HG03378 (cell line): ENCODE data around the gene TOR1AIP1.

ENCODE experiments used
- ATAC-seq: cut with Tn5 transposase; IDR thresholded peaks from one replicate; pipeline ENCODE4 v1.9.1; 2021; ENCODE audit warnings: mild to moderate bottlenecking, moderate library complexity; ENCODE audit not compliant: unreplicated experiment

The TOR1AIP1 gene

DNA sequence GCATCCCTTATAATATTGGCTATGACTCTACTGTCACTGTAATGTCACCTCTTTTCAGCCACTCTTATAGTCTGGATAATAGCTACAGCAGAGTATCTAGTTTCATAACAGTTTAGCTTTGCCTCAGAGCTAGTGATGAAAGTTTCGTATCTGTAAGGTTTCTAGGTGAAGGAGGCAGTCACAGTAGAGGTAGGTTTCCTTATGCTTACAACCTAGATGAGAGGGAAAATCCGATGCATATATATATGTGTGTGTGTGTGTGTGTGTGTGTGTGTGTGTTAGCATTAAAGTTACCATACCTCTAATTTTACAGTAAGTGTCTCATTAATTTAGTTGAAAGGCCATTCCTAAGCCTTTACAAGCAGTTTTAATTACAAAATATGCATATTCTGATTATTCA is 2.3 kb upstream of the TOR1AIP1 start:
- no peak for ATAC-seq

DNA sequence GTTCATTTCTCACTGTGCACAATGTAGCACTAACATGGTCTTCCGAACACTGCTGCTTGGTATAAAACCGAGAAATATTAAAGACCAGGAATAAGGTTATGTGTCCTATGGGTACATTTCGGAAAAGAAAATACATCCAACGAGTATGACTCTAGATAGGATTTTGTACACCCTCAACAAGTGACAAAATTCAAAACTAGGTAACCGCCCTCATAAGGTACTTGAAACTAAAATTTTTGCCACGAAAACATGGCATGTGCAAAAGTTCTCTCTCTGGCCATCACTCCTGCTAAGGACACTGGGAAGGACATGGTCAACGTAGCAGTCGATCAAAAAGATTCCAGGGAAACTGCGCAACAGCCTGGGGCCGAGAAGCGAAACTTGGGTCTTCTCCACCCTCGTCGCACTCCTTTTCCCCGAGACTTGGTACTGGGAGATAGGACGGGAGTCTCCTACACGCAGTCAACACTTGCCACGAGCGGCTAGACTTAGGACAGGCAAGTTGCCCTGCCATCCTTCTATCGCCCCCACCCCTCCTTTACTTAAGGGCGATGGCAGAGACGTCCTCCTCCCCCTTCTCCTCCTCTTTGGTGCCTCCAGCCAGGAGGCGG is 338 bp upstream of the TOR1AIP1 start:
- peak; percentile 0 for ATAC-seq

DNA sequence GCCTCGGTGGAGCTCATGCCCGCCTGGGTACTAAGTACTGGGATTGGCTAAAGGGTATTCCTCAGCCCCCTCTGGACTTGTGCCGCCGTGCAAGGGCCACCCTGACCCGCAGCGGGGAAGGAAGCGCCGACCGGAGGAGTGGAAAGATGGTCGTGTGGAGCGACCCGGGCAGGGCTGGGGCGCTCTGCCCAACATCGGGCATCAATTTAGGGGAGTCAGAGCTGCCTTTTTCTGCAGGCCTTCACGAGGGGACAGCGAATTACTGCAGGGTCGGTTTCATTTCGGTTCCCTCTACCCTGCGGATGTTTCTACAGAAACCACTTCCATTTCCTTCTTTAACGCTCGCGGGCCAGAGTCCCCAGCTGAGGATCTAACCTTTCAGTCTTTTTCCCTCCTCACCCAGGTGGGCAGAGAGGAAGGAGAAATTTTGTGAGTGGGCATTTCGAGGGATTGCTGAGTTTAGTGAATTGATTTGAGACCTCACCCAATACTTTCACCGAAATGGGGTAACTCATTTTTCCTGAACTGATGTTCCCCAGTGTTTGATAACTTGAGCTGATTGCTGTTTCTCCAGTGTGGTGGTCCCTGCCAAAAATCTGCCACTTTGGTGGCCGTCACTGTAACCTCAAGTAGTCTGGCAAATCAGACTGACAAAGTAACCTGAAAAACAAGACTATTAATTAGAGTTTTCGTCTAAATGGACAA is 1.1 kb downstream of the TOR1AIP1 start:
- ATAC-seq = peak; percentile 4

DNA sequence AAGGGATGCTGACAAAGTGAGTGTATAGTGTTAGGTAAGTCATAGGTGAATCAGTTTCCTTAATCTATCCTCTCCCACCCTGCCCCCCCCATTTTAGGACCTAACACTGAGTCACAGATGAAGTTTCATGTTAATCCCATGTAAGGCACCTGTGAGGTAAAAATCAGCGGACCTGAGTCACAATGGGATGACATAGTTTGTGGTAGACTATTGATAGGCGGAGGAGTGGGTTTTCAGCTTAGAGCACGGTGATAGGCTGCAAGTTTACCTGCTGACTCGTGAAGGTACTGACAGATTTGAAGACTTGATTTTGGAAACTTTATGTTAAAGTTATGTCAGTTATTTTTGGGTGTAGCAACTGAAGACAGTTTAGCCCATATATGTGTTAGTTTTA is 1.7 kb downstream of the TOR1AIP1 start:
- peak; percentile 24 for ATAC-seq

DNA sequence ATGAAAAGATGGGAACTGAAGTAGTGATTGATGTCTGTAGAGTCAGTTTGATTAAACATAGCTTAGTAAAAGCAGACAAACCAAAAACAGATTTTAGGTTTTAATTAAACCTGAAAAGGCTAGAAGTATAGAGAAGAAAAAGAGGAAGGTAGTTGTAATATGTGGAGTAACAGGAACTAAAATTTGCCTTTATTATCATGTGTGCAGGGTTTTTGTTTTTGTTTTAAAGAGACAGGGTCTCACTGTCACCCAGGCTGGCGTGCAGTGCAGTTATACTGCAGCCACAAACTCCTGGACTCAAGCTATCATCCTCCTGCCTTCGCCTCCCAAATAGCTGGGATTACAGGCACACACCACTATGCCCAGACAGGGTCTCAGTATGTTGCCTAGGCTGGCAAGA is 6.0 kb downstream of the TOR1AIP1 start:
- ATAC-seq = no peak

DNA sequence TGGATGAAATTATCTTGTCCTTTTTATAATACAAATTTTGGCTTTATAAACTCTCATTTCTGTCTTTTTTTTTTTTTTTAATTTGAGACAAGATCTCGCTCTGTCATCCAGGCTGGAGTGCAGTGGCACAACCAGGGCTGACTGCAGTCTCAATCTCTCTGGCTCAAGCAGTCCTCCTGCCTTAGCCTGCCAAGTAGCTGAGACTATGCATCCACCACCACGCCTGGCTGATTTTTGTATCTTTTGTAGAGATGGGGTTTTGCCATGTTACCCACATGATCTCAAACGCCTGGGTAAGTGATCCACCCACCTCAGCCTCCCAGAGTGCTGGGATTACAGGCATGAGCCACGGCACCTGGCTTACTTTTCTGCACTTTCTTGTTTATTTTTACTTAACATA is 7.5 kb downstream of the TOR1AIP1 start:
- ATAC-seq = no peak

DNA sequence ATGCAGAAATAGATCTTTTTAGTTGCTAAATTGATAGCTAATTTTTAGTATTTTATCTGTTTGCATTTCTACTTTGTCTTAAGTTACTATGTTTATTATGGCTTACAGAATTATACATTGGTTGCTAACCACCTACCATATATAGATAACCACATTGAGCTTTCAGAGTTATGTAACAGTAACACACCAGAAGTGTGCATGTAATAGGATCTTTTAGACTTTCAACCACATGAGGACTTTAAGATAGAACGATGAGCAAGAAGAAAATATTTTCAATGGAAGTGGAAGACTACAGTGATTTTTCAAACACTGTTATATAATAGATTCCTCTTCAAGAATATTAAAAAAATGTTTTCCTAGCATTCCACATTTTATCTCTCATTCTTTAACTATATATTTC is 28.8 kb downstream of the TOR1AIP1 start:
- no peak for ATAC-seq

DNA sequence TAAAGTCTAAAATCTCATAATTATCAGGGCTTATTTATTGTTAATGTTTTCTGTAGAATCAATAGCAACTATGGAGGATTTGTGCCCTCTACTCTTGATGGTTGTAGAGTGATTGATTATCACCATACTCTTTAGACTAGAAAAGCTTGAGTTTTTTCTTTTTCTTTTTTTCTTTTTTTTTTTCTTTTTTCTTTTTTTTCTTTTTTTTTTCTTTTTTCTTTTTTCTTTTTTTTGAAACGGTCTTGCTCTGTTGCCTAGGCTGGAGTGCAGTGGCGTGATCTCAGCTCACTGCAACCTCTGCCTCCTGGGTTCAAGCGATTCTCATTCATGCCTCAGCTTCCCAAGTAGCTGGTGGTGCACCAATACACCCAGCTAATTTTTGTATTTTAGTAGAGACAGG is 29.7 kb downstream of the TOR1AIP1 start:
- ATAC-seq = no peak

DNA sequence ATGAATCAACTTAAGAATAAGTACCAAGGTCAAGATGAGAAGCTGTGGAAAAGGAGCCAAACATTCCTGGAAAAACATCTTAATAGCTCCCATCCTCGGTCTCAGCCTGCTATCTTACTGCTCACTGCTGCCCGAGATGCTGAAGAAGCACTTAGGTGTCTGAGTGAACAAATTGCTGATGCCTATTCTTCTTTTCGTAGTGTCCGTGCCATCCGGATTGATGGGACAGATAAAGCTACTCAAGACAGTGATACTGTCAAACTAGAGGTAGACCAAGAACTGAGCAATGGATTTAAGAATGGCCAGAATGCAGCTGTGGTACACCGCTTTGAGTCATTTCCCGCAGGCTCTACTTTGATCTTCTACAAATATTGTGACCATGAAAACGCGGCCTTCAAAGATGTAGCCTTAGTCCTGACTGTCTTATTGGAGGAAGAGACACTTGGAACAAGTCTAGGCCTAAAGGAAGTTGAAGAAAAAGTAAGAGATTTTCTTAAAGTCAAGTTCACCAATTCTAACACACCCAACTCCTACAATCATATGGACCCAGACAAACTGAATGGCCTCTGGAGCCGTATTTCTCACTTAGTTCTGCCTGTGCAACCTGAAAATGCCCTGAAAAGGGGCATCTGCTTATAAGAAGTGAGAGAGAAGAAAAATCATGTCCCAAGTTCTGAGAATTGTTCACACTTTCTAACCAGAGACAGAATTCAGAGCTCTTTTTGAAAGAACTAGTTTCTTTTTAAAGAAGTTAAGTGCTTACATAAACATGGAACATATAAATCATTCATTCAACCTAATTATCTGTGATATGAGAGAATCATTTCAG is 35.7 kb downstream of the TOR1AIP1 start:
- no peak for ATAC-seq

DNA sequence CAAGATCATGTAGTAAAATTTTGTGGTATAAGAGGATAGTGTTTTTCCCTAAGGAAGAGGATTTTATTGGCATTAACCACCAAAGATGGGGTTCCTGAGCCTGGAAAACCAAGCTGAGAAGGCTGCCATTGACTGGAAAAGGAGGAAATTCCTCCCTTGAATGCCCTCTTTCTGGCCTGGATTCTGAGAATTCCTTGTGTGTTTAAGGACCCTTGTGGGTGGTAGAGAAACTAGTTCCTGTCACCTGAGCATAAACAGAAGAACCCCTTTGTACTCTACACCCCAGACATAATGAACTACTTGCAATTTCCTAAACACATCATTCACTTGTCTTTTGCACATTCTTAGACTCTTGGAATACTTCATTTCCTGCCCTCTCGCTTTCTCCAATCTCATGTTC is 39.4 kb downstream of the TOR1AIP1 start:
- no peak for ATAC-seq

DNA sequence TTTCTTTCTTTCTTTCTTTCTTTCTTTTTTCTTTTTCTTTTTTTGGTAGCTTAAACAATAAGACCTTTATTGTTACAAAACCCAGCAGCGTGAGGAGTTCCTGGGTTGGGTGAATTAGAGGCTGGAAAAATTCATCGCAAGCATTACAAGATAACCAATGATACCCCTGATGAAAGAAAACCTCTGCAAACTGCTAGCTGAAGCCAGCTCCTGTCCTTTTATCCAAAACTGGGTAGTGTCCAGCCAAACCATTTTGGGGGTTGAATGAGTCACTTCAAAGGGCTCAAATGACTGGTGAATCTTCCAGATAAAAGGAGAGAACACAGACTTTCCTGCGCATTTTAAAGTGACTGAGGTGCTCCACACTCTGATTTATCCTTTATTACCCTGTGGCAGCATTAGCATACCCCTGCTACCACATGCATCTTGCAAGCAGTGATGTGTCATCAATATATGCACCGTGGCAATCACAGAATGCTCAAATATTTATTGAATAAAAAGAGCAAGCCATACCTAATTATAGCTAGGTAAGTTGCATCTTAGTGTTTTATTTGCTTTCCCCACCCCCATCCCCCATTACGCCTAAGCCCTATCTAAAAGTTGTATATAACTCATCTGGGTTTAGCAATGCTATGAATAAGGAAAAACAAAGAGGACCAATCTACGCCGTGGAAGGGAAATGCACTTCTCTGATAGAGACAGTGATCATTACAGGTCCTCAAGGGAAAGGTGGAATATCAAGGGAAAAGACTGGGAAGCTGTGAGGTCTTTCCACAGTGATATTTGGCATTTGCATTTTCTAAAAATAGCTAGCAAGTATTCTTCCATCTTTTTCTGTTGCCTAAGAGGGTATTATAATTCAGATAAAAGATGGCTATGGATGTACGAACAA is 40.1 kb downstream of the TOR1AIP1 start:
- ATAC-seq = no peak

DNA sequence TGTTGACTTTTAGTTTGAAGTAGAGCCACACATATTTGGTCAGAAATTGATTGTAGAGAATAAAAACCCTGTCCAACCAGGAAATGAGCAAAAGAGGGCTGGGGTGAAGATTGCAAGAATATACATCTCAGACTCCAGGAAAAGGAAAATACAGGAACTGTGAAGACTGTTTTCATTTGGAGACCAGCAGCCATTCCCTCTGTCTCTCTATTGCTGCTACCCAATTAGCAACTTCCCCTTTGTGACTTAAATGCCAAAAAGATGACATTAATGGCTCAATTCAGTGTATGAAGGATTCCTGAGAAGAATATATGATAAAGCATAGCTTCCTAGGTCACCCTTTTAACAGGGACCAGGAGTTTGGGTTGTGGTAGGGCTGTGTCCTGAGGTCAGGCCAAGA is 40.9 kb downstream of the TOR1AIP1 start:
- no peak for ATAC-seq

DNA sequence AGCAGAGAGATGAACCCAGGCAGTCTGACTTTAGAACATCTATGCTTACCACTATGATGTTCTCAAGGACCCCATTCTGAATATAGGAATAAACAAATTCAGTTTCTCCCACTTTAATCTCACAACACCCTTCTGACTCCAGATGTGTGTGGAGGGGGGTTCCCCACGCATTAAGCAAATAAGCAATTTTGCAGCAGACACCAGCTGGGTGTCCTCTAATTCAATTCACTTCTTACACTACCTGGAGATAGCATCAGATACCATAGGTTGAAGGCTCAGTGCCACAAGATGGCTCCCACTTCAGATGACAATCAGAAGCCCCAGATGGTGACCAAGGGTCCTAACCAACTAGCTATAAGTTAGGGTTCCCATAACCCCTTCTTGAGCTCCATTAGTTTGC is 42.2 kb downstream of the TOR1AIP1 start:
- no peak for ATAC-seq

DNA sequence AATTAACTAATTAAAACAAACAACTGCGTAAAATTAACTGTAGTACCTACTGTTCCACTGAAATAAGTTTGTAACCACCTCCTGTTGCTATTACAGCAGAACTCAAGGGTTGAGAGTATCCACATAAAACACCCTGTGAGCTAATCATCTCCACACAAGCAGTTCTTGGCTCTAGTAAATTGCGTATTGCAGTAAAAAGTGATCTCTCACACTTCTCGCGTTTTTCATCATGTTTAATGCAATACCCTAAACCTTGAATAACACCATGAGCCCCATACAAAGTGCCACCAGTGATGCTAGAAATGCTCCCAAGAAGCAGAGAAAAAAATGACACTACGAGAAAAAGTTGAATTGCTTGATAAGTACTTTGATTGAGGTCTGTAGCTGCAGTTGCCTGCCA is 43.2 kb downstream of the TOR1AIP1 start:
- ATAC-seq = no peak

DNA sequence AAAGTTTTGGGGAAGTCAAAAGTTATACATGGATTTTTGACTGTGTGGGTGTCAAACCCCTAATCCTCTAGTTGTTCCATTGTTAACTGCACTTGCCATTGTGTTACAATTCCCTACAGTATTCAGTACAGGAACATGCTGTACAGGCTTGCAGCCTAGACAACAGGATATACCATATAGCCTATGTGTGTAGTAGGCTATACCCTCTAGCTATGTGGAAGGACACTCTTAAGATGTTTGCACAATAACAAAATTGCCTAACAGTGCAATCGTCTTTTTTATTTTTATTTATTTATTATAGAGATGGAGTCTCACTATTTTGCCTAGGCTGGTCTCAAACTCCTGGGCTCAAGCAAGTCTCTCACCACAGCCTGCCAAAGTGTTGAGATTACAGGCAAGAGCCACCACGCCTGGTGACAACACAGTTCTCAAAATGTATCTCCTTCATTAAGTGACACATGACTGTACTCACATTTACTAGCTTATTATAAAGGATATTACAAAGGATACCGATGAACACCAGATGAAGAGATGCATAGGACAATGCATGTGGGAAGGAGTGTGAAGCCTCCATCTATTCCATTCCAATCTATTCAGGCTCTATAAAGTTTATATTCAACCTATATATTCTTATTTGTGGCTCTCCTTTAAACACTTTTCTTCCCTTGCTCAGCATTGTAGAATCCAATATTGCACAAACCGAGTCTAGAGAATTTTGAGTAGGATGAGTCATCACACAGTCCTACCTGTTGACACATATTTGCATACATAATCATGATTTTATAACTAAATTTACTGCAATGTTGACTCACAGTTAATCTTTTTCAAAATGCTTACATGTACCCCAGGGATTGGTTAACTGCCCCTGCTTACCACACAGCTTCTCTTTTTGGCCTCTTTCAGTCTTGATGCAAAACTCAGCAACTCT is 44.1 kb downstream of the TOR1AIP1 start:
- ATAC-seq = no peak

DNA sequence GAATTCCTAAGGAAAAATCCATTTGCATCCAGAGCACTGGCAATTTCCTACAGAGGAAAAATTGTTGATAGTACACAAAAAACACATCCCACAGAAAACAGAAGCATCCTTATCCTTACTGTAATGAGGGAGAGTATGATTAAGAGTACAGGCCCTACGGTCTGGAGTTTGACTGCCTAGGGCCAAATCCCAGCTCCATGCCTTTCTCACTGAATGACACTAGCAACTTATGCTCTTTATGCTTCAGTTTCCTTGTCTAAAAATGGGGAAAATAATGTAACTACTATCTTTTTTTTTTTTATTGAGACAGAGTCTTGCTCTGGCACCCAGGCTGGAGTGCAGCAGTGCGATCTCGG is 44.7 kb downstream of the TOR1AIP1 start:
- no peak for ATAC-seq

DNA sequence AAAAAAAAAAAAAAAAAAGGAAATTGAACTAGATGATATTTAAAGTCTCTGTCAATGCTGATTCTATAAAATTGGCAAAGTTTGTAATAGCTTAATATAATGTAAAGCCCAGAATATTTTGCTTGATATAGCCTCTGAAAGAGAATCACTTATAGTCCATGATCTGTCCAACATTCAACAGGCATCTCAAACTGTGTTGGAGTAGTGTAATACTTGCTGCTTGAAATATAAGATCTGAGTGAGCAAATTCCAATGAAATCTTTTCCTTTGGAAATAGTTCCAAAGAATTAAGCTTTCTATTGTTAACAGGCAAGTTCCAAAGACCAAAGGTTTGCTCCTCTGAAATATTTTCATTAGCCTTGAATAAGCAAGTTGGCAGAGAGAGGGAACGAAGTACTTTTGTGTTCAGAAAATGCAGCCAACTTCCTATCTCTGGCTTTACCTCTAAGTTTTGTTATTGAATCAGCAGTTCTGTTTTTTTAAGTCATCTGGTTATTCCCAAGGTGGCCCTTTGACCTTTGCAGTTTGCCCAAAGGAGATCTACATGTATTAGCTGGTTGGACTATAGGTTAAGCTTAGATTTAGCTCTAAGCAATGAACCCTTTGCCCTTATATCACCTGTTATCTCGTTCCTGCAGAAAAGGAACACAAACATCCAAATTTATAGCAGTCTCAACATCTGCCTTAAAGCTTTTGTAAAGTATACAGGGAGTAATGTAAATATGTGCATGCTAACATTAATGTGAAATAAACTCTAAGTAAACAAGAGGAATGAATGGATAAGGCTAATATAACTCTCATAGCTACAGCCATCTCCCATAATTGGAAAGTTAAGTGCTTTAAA is 48.1 kb downstream of the TOR1AIP1 start:
- no peak for ATAC-seq

DNA sequence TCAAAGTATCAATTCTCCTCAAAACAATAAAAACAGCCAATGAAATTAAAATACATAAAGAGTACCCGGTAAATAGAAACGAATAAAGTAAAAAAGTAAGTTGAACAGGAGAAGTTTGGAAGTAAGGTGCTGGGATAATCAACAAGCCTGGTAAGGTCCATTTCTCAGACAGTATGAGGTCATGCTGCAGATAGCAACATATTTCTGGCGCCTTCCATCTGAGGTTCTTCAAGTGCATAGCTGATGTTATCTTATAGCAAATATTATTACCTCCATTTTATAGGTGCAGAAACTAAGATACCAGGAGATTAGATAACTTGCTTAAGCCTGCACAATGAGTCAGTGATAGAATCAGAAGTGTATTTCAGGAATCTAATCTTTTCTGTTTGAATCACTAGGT is 48.8 kb downstream of the TOR1AIP1 start:
- no peak for ATAC-seq

DNA sequence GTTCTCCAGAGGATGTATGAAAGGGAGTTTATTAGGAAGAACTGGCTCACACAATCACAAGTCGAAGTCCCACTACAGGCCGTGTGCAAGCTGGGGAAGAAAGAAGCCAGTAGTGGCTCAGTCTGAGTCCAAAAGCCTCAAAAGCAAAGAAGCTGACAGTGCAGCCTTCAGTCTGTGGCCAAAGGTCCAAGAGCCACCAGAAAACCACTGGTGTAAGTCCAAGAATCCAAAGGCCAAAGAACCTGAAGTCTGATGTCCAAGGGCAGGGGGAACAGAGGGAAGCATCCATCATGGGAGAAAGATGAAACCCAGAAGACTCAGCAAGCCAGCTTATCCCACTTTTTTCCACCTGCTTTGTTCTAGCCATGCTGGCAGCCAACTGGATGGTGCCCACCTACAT is 51.1 kb downstream of the TOR1AIP1 start:
- no peak for ATAC-seq
